ENCODE results near the gene SYK.

The SYK gene

DNA sequence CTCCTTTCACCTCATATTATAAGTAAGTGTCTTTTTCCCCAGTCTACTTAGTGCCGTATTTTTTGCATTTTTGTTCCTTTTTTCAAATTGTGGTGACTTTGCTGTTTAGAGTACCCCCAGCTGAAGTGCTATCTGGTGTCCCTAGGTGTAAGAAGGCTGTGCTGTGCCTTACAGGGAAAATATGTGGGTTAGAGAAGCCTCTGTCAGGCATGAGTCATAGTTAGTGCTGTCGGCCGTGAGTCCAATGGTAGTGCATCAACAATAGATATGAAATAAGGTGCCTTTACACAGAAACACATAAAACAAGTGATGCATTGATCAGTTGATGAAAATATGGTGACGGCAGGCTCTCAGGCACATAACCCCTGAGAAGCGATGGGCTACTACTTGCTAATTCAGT is 20.1 kb downstream of the SYK start:
- in situ Hi-C loops (cut with HindIII; ENCODE audit: low sequenced_read_pairs), result no loop called here

DNA sequence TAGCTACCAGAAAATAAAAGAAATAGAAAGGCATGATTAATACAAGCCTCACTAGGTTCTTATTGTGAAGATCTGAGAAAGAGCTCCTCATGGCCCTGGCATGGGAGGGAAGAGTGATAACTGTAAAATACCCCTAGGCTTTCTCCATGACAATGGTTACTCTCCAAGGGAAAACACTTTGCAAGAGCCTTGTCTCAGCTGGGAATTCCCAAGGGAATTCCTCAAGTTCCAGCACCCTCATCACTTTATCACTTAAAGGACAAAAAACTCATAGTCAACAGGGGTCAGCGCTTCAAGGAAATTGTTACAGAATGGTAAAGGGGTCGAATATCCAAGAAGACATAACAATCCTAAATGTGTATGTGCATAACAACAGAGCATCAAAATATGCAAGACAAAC is 21.2 kb downstream of the SYK start:
- in situ Hi-C loops (cut with HindIII; ENCODE audit: low sequenced_read_pairs), result no loop called here

DNA sequence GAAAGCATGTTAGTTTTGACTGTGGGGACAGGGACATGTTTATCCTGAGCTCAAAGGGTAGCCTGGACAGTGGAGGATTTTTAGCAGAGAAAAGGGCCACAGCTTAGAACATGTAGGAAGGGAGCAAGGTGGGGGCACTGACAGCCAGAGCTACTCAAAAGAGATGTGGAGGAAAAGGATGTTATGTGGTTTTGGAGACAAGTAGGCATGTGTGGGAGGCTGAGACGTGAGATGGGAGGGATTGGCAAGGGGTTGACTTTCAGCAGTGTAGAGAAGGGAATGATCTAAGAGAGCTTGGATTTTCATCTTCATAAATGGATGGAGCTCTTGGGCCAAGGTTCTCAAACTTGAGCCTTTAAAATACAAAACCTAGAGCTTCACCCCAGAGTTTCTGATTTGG is 24.0 kb downstream of the SYK start:
- in situ Hi-C loops (cut with HindIII; ENCODE audit: low sequenced_read_pairs), result no loop called here

DNA sequence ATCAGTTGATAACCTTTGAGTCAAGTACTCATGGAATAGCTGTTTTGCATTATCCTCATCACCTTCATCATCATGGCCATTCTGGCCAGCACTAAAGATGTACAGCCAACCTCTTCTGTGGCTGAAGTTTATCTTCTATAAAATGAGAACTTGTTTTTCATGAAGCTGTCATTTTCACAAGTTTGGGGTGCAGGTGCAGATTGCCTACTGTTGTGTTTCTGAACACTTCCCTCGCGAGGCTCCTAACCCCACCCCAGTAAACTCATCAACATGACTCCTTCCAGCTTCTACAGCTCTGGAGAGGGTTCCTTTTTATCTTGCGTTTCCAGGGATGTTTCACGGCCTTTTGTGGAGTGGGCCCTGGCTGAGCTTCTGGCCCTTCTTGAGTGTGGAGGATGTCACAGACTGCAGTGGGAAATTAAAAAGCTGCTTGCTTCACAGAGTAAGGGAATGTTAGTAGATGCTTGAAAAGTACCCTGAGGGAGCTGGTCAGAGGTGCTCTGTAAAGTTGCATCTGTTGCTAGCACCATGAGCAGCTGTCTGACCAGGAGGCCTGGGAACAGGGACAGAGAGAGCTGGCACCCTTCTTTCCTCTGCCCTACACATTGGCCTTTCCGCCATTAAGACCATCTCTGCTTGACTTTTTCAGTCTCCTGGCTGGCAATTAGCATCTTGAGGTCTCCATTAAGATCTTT is 24.9 kb downstream of the SYK start:
- in situ Hi-C loops (cut with HindIII; ENCODE audit: low sequenced_read_pairs), result no loop called here

DNA sequence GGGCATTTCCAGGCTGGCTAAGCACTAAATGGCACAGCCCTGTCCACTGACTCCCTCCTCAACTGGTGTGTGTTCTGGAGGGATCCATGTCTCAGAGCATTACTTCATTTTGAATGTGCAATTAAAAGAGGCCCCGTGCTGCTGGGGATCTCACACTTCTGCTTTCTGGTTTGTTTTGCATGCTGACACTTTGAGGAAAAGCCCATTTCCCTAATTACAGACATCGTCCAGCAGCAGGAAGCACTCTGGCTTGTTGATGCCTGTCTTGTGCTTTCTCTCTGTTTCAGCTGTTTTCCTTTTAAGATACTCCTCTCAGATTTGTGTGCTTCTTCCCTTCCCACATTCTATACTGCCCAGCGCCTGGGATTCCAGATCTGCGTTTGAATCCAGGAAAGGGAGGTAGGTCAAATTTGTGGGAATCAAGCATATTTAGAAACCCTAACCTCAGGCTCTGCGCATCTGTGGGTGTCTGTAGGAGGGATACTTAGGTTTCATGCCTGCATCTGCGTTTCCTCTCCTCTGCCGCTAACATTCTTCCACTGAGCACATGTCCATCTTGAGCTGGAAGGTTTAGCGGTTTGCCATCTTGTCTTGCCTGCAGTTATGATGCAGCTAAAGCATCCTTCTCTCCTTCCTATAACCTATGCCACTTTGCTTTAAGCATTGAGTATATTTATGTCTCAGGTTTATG is 25.7 kb downstream of the SYK start:
- in situ Hi-C loops (cut with HindIII; ENCODE audit: low sequenced_read_pairs), result no loop called here

DNA sequence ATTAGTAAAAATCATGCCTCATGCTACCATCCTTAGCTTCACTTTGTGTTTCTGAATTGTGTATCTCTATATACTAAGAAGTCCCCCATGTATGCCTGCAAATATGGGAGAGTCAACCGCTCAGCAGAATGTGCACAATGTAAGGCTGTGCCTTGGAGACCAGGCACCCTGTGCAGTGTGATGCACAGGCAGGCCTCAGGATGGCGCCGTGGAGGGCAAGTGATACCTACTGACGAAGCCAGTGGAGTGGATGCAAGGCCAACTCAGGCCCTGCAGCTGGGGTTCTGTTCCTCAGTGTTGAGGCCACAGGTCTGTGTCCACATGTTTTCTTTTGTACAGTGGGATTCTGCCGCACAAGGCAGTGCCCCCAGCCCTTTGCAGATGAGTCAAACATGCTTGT is 28.4 kb downstream of the SYK start:
- in situ Hi-C loops (cut with HindIII; ENCODE audit: low sequenced_read_pairs), result no loop called here

DNA sequence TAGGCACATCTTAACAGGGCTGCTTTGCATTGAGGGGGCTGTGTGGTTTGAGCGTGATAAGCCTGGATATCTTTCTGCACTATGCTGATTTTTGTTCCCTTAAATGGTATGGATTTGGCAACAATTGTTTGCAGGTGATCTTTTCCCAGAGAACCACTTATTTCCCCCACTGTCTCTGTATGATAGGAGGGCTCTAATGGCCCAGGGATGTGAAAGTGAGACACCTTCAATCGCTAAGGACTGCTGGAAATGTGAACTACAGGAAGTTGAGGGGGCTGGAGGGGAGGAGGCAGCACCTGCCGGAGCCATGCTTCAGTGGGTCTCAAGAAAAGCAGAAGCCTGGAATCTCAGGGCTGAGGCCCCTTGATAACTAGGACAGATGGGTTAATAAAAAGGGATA is 29.4 kb downstream of the SYK start:
- in situ Hi-C loops (cut with HindIII; ENCODE audit: low sequenced_read_pairs), result no loop called here

DNA sequence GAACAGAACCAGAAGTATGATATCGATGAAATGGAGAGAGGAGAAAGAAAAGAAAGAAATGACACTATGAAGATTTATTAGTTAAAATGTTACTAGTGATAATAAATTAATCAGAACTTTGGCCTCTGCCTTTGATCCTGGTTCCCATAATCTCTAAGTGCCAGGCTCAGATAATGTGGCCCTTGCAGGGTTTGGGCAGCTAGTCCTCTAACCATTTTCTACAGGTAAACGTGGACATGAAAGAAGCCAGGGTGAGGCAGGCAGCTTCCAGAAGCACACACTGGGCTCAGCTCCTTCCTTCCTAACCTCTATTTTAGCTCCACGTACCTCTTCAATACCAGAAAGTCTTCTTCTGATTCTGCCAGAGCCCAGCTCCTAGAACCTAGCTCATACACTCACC is 30.6 kb downstream of the SYK start:
- in situ Hi-C loops (cut with HindIII; ENCODE audit: low sequenced_read_pairs), result no loop called here

DNA sequence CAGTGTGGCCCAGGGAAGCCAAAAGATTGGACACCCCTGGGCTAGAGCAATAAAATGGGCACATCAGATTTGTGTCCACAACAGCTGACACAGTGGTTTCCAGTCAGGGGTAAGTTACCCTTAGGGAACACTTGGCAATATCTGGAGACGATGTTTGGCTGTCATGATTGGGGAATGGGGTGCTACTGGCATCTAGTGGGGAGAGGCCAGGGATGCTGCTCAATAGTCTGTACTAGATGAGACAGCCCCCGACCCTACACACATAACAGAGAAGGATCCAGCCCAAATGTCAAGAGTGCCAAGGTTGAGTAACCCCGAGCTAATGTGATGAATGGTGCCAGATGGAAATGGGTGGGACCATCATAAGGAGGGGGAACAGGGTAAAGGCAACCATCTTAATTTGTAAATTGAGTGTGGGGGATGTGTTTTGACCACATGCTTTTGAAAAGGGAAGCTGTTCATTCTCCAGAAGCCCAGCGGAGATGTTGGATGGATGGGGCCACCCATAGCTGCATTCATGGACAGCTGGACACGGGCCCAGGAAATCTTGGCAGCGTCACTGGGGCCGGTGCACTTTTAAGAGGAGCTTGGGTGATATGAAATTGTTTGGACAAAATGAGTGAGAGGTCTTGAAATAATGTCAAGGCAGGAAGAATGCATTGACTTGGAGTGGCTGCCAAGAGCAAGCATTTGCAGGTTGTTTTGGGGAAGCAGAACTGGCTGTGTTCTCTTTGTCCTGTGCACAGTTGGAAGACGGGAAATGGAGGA is 33.4 kb downstream of the SYK start:
- in situ Hi-C loops (cut with HindIII; ENCODE audit: low sequenced_read_pairs), result no loop called here

DNA sequence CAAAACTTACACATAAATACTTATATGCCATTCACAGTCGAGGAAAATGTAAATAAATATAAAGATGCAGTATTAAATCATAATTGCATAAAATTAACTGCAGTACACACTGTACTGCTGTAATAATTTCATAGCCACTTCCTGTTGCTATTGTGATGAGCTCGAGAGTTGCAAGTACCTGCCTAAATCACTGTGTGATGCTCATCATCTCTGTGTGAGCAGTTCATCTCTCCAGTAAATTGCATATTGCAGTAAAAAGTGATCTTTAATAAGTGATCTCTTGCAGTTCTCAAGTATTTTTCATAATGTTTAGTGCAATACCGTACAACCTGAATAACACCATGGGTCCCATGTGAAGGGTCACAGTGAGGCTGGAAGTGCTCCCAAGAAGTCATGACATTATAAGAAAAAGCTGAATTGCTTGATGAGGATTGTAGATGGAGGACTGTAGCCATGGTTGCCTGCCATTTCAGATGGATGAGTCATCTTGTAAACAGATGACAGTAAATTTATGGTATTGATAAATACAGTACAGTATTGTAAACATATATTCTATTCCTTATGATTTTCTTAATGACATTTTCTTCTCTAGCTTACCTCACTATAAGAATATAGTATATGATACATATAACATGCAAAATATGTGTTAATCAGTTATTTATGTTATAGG is 34.9 kb downstream of the SYK start:
- in situ Hi-C loops (cut with HindIII; ENCODE audit: low sequenced_read_pairs), result no loop called here

DNA sequence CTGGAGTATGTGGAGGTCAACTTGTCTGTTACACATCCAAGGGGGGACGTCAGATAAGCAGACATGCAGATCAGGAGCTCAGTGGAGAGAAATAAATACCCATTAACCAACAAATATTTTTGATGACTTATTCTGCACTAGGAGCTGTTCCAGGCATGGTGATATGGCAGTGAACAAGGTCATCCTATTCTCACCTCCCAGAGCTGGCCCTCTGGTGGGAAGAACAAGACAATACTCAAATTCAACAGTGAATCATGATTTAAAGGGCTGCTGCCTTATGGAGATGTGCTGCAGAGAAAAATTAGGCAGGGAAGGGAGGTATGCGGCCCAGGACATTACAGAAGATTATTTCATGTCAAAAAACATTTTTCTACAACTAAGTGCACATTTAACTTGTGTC is 36.5 kb downstream of the SYK start:
- in situ Hi-C loops (cut with HindIII; ENCODE audit: low sequenced_read_pairs), result no loop called here

DNA sequence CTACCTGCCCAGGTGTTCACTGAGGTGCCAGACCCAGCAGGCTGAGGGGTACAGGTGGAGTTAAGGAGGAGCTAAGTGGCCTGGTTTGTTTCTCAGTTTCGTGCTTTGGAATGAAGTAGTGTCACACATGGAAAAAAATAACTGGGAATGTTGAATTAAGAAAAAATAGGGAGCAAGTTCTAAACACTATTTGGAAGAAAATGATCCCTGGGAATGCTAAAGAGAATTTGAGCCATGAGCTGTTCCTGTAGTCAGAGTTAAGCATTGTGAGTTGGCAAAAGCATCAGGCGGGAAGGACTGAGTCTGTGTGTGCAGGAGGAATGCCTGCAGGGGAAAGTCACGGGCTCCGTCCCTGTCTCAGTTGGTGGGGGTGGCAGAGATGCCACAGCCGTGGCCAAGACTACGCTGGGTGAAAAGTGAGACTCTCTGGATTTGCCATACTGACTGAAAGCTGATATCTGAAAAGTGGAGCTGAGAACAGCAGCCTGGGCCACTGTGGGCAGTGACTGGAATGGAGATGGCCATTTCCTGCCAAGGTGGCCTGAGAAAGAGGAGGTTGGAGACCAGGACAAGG is 37.0 kb downstream of the SYK start:
- in situ Hi-C loops (cut with HindIII; ENCODE audit: low sequenced_read_pairs), result no loop called here

DNA sequence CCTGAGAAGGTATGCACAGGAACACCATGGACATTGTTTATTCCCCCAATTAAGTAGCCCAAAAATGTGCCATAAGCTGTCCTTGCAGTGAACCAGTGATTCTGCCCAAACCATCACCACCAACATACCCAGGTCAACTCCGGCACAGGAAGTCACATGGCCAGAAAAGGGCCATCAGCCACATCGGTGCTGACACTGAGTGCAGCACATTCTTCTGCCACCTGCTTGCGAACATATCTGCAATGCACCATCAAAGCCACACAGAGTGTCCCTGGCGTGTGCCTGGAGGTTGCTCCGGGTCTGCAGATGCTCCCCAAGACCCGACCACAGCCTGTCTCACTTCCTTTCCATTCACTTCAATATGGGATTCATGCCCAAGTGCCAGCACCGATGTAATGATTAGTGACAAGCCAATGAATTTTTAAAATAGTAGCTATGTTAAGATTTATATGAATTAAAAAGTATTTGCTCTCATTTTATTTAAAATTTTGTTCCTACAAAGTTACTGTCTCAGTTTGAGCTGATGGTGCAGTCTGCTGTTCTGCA is 37.6 kb downstream of the SYK start:
- in situ Hi-C loops (cut with HindIII; ENCODE audit: low sequenced_read_pairs), result no loop called here

DNA sequence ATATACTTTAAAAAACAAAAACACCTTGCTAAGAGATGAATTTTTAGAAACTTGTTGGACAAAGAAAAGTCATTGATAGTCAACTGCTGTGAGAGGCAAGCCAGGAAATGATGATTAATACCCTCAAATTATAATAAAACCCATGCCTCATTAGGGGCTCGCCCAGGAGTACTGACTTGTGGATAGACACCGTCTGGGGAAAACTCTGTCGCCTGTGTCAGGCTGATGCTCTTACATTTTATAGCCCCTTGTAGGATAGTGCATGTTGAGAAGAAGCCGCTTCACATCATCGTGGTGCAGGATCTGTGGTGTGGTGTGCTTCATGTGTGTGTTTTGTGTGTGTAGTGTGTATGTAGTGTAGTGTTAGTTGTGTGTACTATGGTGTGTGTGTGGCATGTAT is 39.1 kb downstream of the SYK start:
- in situ Hi-C loops (cut with HindIII; ENCODE audit: low sequenced_read_pairs), result no loop called here

DNA sequence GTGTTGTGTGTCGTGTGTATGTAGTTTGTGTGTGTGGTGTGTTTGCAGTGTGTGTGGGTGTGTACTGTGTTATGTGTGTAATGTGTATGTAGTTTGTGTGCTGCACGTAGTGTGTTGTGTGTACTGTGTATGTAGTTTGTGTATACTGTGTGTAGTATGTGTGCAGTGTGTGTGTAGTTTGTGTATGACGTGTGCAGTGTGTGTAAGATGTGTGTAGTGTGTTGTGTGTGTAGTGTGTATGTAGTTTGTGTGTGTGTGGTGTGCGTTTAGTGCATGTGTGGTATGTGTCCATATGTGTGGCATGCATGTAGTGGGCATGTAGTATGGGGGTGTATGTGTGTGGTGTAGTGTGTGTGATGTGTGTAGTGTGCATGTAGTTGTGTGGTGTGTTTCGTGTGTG is 39.6 kb downstream of the SYK start:
- in situ Hi-C loops (cut with HindIII; ENCODE audit: low sequenced_read_pairs), result no loop called here

DNA sequence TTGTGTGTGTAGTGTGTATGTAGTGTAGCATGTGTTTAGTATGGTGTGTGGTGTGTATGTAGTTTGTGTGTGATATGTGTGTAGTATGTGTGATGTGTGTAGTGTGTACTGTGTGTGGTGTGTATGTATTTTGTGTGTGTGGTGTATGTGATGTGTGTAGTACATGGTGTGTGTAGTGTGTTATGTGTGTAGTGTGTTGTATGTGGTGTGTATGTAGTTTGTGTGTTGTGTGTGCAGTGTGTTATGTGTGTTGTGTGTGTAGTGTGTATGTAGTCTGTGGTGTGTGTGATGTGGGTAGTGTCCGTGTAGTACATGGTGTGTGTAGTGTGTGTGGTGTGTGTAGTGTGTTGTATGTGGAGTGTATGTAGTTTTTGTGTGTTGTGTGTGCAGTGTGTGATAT is 40.0 kb downstream of the SYK start:
- in situ Hi-C loops (cut with HindIII; ENCODE audit: low sequenced_read_pairs), result no loop called here

DNA sequence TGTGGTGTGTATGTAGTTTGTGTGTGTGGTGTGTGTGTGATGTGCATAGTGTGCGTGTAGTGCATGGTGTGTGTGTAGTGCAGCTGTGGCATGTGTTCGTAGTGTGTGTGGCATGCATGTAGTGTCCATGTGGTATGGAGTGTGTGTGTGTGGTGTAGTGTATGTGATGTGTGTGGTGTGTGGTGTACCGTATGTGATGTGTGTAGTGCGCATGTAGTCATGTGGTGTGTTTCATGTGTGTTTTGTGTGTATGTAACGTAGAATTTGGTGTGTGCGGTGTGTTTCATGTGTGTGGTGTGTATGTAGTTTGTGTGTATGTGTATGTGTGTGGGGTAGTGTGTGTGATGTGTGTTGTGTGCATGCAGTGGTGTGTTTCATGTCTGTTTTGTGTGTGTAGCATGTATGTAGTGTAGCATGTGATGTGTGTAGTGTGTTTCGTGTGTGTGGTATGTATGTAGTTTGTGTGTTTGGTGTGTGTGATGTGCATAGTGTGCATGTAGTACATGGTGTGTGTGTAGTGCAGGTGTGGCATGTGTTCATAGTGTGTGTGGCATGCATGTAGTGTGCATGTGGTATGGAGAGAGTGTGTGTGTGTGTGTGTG is 40.7 kb downstream of the SYK start:
- in situ Hi-C loops (cut with HindIII; ENCODE audit: low sequenced_read_pairs), result no loop called here

DNA sequence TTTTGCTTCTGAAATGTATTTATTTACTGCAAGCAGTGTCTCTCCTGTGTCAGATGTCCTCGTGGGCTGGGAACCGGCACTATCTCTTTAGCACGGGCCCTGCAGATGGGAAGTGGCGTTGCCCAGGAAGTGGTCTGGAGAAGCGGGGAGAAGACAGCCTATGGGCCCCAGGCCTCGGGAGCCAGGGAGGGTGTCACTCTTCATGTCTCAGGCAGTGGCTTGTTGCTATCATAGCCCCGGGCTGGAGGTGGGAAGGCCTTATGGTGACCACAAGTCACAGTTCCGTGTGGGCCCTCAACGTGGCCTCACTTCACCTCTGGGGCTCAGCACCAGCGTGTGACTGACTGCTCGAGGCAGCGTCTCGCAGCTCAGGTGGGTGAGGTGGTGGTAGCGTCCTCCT is 41.4 kb downstream of the SYK start:
- in situ Hi-C loops (cut with HindIII; ENCODE audit: low sequenced_read_pairs), result no loop called here

DNA sequence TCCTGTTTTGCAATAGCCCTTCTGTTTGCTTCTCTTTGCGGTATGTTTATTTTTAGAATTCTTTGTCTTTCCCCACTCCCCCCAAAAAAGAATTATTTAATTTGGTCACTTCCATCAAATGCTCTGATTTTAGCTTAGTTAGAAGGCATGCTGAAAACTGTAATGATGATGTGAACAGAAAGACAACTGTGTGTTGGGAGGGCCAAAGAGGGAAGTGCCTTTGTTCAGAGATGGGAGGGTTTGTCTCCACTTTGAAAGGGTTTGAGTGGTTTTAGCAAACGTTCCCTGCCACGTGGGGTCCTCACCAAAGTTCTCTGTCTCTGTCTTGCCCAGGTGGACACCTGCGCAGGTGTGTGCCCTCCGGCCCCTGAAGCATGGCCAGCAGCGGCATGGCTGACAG is 41.9 kb downstream of the SYK start:
- in situ Hi-C loops (cut with HindIII; ENCODE audit: low sequenced_read_pairs), result no loop called here

DNA sequence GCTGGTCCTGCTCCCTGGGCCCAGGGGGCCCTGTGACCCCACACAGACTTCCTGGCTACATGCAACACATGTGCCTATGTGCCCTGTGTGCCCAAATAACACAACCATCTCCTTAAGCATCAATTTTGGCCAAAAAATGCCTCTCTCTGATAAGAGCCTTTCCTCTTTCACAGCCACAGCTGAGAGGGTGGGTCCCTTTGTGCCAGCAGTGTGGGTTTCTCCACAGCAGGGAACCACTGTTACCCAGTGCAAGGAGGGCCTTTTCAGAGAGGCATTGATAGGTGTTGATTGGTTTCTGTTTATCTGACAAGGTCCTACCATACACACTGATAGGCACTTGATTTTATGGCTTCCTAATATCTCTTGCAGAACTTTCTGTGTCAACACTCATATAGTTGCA is 42.7 kb downstream of the SYK start:
- in situ Hi-C loops (cut with HindIII; ENCODE audit: low sequenced_read_pairs), result no loop called here
